ENCODE measurements around the gene LAMA4.
"Not testable (repeated sequence)": the region's sequence is repeated elsewhere in the genome, so short reads cannot be mapped to it uniquely, and the experiment has no call there.

The LAMA4 gene

DNA sequence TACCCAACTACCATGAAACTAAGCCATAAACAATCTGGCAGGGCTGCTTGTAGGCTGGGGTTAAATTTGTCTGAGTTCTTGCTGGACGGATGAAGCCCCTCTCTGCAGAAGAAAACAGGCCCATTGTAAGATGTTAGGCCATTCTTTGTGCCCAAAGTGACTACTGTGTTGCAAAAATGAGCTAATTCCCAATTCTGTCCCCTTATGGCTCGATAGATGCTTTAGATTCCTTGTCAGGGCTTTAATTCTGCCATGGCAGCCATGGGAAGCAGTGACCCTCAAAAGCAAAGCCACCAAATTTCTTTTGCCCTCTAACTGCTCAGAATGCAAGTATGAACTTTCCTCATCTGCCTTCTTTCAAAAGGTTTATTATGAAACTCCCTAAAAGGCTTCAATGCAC lies 45.2 kb downstream of the LAMA4 start:
- no peak for DNase-seq

GRCh38 chr6:112207776-112208175 lies 46.6 kb downstream of the LAMA4 start:
- no peak for DNase-seq

DNA sequence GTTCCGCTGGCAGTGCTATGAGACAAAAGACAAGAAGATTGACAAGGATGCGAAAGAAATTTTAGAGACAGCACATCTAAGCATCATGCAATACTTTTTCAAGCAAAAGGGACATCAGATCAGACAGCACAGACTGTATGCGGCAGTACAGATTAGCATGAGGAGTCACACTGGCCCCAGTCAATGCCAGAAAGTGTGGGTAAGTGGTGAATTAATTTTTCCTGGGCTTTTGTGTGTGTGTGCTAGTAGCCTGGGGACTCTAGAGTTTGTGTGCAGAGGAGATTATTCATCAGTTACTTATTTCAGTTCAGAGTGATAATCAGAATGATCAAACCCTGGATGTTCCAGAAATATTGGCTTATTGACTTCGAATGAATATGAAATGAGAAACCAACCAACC lies 47.2 kb downstream of the LAMA4 start:
- no peak for DNase-seq

GRCh38 chr6:112206110-112206458 lies 48.3 kb downstream of the LAMA4 start:
- no peak for DNase-seq

DNA sequence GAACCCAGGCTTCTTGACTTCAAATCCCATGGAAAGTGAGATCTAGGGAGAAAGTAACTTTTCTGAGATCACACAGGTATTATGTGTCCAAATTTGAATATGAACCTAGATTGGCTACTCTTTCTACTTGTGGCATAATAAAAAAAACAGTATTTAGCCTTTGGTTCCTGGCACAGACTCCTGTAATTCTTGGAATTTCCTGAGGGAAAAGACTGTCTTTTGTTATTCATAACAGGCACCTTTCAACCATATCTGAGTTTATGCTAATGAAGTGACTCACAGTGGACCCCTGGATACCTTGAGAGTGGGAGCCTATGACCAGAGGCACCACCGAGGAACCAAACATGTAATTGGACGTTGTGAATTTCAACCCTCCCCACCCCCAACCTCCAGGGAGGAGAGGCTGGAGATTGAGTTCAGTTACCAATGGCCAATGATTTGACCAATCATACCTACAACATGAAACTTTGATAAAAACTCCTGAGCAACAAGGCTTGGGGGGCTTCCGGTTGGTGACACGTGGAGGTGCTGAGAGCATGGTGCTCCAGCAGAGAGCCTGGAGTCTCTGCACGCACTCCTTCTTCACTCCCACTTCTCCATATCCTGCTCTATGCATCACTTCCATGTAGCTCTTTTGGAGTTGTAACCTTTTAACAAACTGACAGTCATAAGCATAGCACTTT lies 48.8 kb downstream of the LAMA4 start:
- no peak for DNase-seq

DNA sequence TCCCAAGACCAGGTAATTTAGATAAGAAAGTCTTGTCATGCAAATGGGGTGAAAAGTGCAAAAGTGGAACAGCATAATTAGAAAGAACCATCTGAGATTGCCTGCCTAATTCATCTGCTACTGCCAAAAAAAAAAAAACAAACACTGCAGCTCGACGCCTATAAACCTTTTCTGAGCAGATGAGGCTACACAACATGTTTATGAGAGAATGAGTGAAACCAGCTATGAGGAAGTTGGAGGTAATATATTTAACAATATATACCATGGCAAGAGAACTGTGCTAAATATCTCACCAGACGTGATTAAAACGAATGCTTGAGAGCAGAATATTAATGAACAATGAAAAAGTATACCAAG lies 50.0 kb downstream of the LAMA4 start:
- no peak for DNase-seq

- DNase-seq = no peak
Measured at GRCh38 chr6:112203577-112204349, 50.6 kb downstream of the LAMA4 start.

GRCh38 chr6:112202639-112203341 lies 51.6 kb downstream of the LAMA4 start:
- DNase-seq = no peak

DNA sequence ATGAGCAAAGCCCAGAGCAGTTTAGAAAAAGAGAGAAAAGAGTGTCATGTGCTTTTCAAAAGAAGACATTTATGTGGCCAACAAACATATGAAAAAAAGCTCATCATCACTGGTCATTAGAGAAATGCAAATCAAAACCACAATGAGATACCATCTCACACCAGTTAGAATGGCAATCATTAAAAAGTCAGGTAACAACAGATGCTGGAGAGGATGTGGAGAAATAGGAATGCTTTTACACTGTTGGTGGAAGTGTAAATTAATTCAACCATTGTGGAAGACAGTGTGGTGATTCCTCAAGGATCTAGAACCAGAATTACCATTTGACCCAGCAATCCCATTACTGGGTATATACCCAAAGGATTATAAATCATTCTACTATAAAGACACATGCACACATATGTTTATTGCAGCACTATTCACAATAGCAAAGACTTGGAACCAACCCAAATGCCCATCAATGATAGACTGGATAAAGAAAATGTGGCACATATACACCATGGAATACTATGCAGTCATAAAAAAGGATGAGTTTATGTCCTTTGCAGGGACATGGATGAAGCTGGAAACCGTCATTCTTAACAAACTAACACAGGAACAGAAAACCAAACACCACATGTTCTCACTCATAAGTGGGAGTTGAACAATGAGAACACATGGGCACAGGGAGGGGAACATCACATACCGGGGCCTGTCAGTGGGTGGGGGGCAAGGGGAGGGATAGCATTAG lies 54.0 kb downstream of the LAMA4 start:
- not testable (repeated sequence) for DNase-seq

GRCh38 chr6:112199001-112199403 lies 55.4 kb downstream of the LAMA4 start:
- no peak for DNase-seq

- no peak for DNase-seq
Measured at GRCh38 chr6:112198582-112198981, 55.8 kb downstream of the LAMA4 start.

GRCh38 chr6:112197636-112198035 lies 56.7 kb downstream of the LAMA4 start:
- no peak for DNase-seq

DNA sequence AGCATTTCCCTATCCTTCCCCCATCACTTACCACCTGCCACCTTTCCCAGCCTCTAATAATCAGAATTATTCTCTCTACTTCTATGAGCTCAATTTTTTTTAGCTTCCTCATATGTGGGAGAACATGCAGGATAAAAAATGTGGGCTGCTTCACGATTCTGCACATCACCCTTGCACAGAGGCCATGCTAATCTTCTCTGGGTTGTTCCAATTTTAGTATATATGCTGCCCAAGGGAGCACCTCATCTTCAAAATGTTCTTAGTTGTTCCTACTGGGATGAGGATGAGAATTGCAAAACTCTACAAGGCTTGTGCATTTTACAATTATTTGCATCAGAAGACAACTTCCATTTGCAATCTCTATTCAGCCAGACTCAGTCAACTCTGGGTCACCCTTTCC lies 58.1 kb downstream of the LAMA4 start:
- DNase-seq = no peak

GRCh38 chr6:112195166-112195565 lies 59.2 kb downstream of the LAMA4 start:
- DNase-seq = no peak

DNA sequence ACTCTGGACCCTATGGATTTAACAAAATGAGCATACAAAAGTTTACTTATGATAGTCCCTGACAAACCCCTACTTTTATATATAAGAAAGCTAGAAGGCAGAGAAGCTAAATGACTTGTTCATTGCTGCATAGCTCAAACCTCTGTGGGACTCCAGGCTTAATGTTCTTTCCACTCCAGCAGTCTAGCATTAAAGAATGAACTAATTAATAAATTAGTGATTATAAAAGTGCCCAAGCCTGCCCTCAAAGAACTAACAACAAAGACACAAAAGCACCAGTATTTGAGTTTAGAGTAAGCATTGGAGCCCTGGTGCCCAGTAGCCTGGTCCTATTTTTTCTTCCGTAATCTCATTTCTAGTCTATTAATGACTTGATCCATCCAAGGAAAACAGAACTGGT lies 59.9 kb downstream of the LAMA4 start:
- DNase-seq = no peak

- DNase-seq = no peak
Measured at GRCh38 chr6:112193535-112194051, 60.8 kb downstream of the LAMA4 start.

DNA sequence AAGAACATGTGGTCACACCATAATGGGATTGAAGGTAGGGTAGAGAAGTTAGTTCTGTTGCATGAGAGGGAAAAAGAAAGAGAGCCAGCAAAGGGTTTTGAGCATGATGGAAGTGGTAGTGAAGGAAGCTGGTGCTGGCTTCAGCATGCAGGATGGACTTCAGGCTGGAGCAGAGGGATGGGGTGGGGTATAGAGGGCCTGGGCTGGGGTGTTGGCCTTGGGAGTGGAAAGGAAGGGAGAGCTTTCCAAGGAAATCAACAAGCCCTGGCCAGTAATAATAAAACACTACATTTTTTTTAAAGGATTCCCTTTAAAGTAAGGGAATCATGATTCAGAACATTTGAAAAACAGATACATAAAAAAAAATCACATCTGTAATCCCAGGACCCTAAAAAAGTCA lies 61.2 kb downstream of the LAMA4 start:
- DNase-seq = no peak

- no peak for DNase-seq
Measured at GRCh38 chr6:112191509-112192020, 62.8 kb downstream of the LAMA4 start.

GRCh38 chr6:112190164-112190563 lies 64.2 kb downstream of the LAMA4 start:
- DNase-seq = no peak

DNA sequence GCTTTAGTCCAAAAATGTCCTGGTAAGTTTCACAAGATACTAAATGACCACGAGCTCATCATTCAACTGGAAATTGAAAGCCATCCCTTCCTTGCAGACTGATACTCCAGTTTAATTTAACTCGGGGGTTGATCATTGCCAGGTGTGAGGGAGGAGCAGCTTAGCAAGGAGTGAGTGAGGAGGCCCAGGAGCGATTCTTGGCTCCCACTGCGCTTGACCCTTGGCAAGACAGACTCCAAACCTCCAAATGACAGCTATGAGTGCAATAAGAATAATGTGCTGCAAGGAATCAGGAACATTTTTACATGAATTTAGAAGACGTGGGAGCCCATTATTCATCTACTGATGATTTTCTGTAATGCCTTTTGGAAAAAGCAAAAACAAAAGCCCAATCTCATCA lies 64.9 kb downstream of the LAMA4 start:
- DNase-seq = no peak

DNA sequence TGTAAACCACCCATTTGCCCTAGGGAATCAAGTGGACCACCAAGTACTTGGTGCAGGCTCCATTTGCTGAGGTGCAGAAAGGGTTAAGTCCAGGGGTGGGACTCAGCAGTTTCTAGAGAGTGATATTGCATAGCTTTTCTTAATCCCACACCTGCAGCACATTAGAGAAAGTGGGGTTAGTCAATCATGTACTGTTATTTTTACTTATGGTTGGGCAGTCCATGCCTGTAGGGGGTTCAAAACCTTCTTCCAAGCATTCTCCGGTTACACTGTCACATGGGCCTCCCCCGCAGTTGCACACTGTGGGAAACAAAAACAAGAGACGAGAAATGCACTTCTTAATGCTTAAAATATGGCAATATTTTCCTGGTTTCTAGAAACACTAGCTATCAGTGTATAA lies 65.5 kb downstream of the LAMA4 start:
- no peak for DNase-seq

DNA sequence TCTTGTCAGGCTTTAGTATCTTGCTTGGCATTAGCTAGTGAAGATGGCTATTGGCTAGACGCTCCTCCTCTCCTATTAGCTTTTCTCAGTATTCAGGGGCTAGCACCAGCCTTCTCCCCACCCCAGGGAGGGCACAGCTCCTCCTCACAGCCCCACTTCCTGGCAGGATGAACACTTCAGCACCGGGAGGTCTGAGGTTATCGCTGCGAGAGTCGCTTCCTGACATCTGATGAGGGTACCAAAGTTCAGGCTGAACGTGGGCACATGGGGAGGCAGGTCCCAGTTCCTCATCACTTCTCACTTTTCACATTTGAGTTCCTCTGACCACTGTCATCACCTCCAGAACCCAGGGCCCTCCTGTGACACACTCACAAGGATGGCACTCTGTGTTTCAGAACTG lies 66.6 kb downstream of the LAMA4 start:
- no peak for DNase-seq

- no peak for DNase-seq
Measured at GRCh38 chr6:112184951-112185350, 69.4 kb downstream of the LAMA4 start.
